Measurements from ENCODE around the gene SQOR.

DNA sequence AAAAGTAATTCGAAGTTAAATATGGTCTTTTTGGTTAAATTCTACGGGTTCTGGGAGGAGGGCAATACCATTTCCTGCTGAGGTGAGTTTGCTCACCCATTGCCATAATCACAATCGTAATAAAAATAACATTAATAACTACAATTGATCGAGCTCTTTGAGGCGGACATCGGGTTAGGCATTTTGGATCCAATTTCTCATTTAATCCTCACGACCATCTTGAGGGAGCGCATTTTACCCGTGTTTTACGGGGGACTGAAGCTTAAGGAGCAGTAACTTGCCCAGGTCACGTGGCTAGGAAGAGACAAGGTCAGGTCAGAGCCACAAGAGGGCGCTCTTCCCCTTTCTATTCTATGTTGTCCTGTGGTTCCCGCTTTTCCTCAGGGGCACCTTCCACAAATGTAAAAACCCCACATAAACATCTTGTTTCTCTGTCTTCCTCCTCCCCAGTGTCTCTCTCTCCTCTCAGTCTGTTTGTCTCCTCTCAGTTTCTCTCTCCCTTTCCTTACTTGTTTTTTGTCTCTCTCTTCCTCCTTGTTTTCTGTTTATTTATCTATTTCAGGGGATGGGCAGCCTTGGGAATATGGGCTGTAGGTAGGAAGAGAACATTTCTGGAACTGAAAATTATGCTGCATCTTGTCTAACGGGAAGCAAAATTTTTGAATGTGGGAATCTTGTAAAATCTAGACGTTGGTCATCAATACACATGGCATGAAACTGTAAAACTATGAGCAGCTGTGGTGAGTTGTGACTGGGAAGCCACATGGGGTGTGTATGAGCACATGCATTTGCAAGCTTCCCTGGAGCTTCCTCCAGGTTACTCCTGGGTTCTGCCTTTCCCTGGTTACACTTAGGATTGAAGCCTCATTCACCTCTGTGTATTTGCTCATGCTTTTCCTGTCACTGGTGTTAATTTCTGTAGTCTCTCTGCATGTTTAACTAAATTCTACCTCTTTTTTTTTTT is 71.0 kb downstream of the SQOR start:
- TF ChIP-seq, protein P1, sequence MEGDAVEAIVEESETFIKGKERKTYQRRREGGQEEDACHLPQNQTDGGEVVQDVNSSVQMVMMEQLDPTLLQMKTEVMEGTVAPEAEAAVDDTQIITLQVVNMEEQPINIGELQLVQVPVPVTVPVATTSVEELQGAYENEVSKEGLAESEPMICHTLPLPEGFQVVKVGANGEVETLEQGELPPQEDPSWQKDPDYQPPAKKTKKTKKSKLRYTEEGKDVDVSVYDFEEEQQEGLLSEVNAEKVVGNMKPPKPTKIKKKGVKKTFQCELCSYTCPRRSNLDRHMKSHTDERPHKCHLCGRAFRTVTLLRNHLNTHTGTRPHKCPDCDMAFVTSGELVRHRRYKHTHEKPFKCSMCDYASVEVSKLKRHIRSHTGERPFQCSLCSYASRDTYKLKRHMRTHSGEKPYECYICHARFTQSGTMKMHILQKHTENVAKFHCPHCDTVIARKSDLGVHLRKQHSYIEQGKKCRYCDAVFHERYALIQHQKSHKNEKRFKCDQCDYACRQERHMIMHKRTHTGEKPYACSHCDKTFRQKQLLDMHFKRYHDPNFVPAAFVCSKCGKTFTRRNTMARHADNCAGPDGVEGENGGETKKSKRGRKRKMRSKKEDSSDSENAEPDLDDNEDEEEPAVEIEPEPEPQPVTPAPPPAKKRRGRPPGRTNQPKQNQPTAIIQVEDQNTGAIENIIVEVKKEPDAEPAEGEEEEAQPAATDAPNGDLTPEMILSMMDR (IDR thresholded peaks at IDR 0.05; ENCODE audit: low read depth, low read length): peak; percentile 83
- TF ChIP-seq EZH2phosphoT487 (IDR thresholded peaks at IDR 0.05; ENCODE audit: low read depth): no peak

Data from OCI-LY3 (cell line).